Measurements from ENCODE around the gene NSMCE1. TPM values are rescaled to one million over a fixed set of nuclear protein-coding genes. Genes with fewer than 3 reads are reported as not detected.
"Not testable (repeated sequence)": the region's sequence is repeated elsewhere in the genome, so short reads cannot be mapped to it uniquely, and the experiment has no call there.

Gene NSMCE1
- polyA plus RNA-seq, 3 donors: 75.7 to 87.5 (median 87.5) TPM

DNA sequence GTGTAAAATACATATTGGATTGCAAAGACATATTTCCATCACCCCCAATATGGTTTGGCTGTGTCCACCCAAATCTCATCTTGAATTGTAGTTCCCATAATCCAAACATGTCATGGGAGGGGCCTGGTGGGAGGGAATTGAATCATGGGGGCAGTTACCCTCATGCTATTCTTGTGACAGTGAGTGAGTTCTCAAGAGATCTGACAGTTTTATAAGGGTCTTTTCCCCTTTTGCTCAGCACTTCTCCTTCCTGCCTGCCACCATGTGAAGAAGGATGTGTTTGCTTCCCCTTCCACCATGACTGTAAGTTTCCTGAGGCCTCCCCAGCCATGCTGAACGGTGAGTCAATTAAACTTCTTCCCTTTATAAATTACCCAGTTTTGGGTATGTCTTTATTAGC, 21.5 kb downstream of the NSMCE1 start:
- not testable (repeated sequence) for DNase-seq

DNA sequence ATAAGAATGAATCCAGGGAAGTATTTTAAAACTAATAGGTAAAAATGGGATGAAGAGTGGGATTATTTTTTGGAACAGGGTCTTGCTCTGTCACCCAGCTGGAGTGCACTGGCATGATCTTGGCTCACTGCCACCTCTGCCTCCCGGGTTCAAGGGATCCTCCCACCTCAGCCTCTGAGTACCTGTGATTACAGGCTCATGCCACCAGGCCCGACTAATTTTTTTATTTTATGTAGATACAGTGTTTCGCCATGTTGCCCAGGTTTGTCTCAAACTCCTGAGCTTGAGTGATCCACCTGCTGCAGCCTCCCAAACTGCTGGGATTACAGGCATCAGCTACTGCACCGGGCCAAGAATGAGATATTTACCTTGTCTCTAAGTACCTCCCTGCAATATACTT, 22.1 kb downstream of the NSMCE1 start:
- no peak for DNase-seq

DNA sequence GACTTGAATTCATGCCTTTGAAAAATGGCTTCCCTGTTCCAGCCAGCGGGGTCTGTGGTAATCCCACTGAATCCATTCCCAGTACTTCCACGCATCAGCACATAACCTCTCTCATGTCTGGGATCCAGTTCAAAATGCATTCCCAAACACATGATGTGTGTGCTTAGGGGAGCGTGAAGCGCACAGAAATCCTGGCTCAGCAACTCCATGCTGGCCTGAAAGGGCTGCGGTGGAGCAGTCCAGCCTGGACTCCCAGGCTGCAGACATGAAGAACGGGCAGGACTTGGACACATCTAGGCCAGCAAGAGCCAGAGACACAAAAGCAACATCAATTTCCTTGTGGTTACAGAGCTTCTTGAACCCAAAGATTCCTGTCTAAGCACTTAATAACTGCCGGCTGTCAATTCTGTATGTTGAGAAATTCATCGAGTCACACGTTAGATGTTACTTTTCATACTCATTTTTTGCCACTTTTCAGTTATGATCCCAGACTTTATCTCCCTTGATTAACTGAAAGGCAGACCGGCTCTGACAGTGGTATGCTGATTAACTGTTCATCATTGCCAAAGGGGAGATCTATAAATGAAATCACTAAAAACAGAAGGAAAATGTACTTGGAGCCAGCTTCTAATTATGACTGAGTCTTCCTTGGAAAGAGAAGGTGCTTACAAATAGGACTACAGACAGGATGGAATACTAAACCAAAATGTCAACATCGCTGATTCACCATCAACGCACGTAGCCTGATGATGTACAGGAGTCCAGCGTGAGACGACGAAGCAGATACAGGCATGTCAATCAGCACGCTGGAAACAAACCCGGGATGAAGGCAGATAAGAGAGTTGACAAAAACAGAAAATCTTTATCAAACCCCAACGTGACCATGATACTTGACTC, 23.0 kb downstream of the NSMCE1 start:
- no peak for DNase-seq

DNA sequence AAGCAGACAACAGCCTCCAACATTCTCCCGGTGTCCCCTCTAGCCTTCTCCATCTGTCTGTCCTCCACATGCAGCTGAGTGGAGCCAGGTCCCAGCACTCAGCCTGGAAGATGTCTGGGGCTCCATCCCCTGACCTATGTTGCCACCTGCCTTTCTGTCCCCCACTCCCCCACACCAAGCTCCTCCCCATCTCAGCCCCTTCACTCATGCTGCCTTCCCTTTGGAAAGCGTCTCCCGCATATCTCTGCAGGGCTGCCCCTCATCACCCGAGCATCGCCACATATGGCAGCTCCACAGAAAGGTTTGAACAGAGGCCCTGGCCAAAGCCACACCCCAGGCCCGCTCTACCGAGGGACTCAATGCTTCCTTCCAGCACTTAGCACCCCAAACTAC, 24.2 kb downstream of the NSMCE1 start:
- no peak for DNase-seq

DNA sequence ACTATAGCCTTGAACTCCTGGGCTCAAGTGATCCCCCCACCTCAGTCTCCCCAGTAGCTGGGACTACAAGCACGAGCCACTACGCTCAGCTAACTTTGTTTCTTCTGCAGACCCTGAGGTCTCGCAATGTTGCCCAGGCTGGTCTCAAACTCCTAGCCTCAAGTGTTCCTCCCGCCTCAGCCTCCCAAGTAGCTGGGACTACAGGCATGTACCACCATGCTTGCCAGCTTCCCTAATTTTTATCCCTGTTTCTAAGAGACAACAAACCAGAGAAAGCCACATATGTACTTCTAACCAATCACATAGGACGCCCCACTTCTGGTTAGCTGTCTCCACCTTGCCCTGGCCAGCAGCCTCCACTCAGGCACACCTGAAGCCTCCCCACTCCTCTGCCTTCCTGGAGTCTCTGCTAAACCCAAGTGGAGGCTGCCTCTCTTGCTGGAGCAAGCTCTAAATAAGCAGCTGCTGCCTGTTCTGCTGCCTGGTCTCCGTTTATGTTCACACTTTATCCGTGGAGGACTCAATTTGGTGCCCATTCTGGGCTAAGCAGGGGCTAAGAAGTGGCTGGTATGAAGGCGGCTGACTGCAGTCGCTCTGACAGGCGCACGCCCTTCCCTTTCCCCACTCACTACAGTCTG, 24.7 kb downstream of the NSMCE1 start:
- DNase-seq: no peak

DNA sequence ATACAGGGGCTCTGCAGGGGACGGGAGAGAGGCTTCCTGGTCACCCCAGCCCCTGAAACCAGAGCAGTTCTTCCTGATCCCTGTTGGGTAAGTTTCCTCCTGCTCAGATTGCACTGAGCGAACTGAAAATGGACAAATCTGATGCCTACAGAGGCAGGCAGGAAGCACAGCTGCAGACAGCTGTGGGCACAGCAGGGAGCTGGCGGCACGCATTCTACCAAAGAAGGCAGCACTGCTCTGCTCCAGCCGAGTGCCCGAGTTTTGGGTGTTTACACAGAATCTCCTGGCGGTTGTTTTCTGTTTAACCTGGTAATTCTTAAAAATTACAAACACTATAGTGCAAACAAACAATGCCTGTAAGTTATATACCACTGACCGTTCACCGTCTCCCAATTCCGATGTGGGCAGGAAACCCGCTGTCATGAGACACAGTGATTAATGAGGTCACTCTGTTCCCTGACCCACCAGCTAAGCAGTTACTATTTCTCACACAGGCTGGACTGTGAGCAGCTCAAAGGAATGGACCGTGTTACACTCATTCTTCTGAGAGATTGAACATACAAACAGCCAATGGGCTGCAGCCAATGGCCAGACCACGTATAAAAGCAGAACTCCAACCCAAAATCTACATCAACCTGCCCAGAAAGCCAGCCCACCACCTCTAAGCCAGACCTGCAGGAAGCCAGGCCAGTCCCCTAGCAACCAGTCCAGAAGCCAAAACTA, 25.5 kb downstream of the NSMCE1 start:
- peak; percentile 81 for DNase-seq

DNA sequence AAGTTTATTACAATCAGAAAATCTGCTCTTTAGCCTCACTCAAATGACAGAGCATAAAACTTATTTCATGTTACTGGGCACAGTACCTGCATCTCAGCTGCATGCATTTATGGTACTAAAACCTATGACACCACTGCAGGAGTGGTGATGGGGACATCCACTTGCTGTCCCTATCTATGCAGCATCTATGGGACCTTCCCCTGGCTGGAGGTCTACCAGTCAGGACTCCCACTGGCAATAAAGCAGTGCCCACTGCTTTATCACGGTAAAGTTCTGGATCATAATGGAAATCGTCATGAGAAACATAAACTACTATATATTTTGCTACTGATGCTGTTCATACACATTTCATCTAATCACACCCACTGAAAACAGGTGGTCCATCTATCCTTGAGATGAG, 26.2 kb downstream of the NSMCE1 start:
- DNase-seq: no peak

DNA sequence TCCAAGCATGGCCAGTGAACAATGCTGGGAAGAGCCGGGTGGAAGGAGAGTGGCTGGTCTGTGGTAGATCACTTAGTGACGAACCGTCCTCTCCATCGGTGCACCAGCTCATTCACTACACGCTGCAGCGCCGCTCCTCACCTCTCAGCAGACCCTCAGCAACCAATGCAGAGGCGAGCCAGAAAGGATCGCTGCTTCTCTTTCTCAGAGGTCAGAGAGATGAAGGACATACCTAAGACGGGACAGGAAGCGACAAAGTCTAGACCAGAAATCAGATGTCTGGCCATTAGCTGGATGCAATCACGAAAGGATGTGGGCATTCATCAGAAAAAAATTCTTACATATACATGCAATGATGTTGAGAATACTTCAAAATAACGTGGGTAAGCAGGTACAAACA, 26.9 kb downstream of the NSMCE1 start:
- DNase-seq: no peak

DNA sequence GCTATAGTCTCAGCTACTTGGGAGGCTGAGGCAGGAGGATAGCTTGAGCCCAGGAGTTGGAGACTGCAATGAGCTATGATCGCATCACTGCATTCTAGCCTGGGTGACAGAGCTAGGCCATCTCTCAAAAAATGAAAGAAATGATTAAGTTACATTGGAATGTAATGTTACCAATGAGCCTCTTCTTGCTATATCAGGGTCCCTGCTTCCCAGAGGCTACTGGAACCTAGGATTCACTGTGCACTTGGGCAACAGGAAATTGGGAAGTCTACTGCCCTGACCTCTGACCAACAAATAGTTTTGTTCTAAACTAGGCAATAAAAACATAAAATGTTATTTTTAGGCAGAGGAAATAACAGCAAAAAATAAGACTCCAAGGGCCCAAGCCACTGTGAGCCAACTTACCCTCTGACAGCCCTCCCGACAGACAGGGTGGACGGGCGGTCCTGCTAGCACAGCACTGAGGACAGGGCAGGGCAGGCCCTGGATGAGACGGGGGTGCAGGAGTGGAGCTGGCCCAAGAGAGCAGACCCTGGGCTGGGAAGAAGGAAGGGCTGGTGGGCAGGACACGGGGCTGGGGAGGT, 27.5 kb downstream of the NSMCE1 start:
- DNase-seq: no peak

DNA sequence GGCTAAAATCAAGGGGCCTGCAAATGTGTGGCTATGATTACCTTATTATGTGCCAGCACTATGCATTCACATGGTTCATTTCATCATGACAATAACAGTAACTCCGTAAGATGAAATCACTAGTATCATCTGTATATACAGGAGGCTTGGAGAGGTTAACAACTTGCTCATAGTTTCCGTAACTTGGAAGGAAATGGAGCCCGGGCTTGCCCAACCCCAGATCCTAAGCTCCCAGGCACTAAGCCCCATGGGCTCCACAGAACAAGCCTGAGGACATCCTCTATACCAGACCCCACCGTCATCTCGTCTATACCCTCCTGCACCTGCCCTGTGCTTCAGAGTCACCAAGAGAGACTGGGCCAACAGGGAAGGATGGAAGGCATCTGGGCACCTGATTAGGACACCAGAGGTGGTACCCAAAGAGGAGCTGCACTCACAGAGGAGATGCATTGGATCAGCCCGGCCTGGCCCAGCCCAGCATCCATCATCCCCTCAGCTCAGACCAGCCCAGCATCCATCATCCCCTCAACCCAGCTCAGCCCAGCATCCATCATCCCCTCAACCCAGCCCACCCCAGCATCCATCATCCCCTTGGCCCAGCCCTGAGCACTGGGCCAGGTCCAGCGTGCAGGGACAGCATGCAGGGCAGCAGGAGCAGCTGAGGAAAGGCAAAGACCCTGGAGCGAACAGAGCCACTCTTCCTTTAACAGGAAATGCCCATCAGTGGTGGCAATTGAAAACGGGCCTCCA, 28.5 kb downstream of the NSMCE1 start:
- DNase-seq: no peak

DNA sequence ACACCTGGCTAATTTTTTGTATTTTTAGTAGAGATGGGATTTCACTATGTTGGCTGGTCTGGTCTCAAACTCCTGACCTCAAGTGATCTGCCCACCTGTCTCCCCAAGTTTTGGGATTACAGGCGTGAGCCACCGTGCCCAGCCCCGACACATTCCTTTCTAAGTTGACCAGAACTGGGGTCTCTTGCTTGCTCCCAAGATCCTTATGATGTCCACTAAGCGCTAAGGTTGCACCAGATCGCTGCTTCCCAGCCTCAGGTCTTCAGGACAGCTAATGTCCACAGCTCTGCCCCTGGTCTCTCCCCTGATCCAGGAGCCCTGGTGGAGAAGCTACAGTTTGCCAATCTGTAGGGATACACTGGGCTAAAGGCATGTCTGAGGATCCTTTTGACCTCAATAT, 29.5 kb downstream of the NSMCE1 start:
- no peak for DNase-seq

DNA sequence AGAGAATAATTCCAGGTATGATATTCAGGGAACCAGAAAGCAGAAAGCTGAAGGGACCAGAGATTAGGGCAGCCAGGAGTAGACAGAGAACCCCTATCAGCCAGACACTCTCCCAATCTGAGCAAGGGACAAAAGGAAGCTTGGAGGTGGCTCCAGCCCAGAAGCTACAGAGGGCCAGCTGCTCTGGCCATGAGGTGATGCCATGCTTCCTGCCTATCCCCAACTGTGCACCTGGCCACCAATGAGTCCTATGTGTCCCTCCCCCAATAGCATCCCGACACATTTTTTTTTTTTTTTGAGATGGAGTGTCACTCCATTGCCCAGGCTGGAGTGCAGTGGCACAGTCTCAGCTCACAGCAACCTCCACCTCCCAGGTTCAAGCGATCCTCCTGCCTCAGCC, 30.0 kb downstream of the NSMCE1 start:
- no peak for DNase-seq

DNA sequence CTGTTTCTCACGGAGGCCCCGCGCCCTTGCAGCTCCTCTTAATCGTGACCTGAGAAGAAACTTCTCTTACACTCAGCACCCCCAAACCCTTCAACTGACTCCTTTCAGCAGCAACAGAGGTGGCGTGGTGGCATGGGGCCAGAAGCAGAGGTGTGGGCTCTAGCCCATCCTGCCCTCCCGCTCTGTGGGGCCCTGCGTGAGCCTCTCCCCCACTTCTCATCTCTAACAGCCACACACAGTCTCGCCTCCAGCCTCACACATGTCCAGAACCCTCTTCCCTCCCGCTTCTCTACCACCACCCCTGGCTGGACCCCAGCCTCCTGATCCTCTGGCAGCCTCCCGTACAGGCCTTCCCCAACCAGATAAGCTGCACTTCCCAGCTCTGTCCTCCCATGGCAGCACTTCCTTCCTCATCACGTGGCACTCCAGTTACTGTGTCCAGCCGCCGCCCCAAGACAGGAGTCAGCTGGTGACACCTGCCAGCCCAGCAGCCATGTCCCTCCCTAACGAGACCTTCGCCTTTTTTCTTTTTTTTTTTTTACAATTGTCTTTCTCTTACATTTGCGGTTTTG, 30.5 kb downstream of the NSMCE1 start:
- no peak for DNase-seq

DNA sequence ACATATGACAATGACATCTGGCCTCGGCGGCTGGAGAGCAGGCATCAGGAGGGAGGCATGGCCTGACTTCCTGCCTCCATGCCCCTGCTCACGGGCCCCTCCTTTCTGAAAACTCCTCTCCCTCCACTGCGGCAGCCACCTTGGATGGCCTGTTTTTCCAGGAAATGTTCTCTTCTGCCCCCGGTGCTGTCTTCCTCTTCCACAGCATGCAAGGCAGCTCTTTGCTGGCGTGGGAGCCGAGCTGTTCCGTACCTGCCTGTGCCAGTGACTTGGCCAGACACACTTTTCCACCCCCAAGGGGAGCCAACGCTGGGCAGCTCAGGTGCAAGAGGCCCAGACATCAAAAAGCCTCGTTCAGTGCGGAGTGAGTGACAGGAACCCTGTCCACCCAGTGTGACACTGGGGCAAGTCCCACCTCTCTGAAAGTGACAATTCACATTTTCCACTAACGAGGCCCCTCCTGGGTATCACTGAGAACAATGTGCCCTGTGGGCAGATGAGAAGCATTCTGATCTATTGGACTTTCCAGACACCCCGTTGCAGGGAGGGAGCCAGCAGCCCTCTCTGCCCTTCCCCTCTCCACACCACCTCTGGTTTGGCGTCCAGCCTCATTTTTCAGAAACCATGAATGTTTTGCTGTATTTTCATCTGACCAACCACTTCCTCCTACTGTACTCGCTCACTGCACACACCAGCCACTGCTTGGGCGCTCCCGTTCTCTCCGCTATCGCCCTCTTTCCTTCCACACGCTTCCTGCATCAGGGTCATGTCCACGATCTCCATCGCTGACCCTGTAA, 31.2 kb downstream of the NSMCE1 start:
- no peak for DNase-seq

DNA sequence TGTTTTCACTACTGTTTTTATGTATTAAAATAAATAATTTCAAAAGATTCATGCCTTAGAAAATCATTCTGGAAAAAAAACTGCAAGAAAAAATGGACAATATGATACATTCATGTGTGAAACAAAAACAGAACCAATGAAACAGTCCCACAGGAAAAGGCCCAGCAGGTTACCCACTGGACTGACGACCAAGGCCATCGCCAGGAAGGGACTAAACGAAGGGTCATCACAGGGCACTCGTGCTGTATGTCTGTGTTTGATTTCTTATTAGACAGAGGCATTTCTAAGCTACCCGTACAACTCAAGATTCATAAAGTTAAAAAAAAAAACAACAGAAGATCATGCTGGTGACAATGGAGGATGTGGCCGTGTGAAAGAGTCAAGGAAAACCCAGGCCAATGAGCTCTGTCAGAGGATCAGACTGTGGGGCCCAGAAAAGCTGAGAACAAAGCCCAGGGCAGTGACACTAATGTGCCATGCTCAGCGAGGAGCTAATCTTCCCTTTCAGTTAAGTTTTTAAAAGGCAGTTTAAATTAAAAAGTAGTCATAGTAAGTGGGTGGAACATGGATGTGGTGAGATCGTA, 31.8 kb downstream of the NSMCE1 start:
- no peak for DNase-seq

DNA sequence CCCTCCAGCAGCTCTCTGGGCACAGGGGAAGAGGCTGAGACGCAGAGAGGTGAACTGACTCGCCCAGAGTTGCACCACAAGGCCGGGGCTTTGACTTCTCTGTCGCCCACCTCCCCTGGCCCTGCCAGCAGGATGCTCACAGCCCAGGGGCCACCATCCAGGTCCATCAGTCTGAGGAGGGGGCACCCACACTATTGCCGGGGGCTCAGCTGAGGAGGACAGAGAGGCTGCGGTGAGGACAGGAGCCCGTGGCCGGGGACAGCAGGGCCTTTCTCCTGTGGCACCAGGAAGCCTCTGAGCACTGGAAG, 32.7 kb downstream of the NSMCE1 start:
- no peak for DNase-seq

DNA sequence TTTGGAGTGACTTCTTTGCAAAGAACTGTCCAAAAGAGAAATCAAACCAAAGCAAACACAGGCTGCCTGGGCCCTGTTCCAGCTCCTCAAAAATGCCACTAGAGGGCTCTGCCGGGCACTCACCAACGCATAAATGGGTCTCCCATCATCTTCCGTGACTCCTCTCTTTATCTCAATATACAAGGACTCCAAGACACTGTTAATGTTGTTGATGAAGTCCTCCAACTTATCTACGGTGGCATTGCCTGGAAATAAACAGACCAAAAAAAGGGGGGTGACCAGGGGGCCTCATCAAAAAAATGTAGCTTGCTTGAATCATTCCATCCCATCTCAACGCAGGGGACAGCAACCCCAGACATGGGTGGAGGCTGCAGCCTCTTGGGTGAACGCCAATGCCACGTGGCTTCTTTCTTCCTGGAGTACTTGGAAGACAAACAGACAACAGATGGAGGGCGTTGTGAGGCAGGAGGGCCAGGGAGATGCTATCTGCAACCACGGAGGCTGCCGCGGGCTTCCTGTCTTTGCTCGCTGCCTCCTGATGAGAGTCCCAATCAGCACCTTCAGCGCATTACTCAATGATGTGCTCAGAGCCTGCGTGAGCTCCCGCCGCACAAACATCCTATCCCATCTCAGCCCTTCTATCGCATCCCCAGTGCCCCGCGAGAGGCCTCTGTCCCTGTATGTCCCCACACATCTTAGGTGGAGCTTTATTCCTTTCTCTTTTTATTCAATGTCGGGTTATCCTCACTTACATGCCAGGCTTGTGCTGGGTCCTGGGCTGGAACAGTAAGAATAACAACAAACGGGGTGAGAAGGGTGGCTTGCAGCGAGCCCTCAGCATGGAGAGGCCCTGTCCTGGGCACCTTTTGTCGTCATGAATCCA, 33.3 kb downstream of the NSMCE1 start:
- DNase-seq: peak; percentile 47

DNA sequence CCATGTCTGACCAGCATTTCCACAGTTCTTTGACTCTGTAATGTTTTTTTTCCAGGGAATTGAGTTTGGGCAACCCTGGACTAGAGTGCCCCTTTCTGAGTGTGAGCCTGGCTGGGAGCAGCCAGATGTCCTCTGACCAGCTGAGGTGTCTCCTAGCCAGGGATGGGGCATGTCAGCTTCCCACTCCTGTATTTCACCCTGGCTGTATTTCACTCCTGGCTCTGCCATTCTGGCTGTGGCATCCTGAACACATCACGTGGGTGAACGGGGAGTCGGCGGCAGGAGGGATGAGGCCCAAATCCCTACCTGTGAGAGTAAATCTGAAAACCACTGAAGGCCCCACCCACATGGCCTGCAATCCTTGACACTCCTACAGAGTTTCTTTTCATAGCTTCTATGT, 34.0 kb downstream of the NSMCE1 start:
- DNase-seq: no peak

DNA sequence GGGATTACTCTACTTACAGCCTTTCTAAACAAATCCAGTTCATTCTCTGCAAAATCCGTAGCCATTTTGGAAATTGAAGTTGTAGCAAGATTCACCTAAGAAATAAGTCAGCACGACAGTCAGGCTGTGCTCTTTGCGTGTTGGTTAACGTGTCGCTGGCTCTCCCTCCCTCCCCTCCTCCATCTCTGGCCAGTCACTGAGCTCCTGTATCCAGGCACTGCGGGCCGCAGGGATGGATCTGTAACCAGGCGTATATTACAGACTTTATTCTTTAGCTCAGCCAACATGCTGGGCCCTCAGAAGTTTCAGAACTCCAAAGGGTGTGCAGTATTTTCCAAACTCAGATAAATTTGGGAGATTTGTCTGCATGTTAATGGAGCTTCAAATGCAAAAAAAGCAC, 34.4 kb downstream of the NSMCE1 start:
- DNase-seq: no peak

Data from renal pelvis (tissue), 4 donors.